Thyroid gland (tissue), 4 donors: Measurements from ENCODE around the gene PADI6. TPM values are rescaled to one million over a fixed set of nuclear protein-coding genes. Genes with fewer than 3 reads are reported as not detected.

Experiments used
- DNase-seq, 2 donors: peaks; one replicate each; pipeline ENCODE4 v3.0.0-alpha.2; 2019
- H3K27ac ChIP-seq, 3 donors: fragments of 200-600 bp; sonication (generic); 1 replicate in 2 of 3; 2 replicates in 1 of 3; pipeline ENCODE4 v1.5.1; 2016 to 2019; ENCODE audit warnings: mild to moderate bottlenecking in 1 of 3, moderate library complexity in 1 of 3
- H3K27me3 ChIP-seq: fragments of 200-600 bp; sonication (generic); one replicate; pipeline ENCODE4 v1.5.1; 2019
- H3K36me3 ChIP-seq, 2 donors: fragments of 200-600 bp; sonication (generic); one replicate each; pipeline ENCODE4 v1.5.1; 2016 to 2019
- H3K4me1 ChIP-seq, 2 donors: fragments of 200-600 bp; sonication (generic); one replicate each; pipeline ENCODE4 v1.5.1; 2017 to 2019
- H3K4me3 ChIP-seq, 3 donors: fragments of 200-600 bp; sonication (generic); replicated peaks in 1 of 3; 1 replicate in 2 of 3; 2 replicates in 1 of 3; pipeline ENCODE4 v1.5.1; 2016; ENCODE audit warnings: mild to moderate bottlenecking in 1 of 3
- H3K9me3 ChIP-seq: fragments of 200-600 bp; sonication (generic); one replicate; pipeline ENCODE4 v1.5.1; 2017
- POLR2A ChIP-seq, 2 donors: fragments of 450-650 bp; IDR thresholded peaks; one replicate each; pipeline ENCODE4 v1.6.1; 2017; ENCODE audit warnings: antibody characterized with exemption in 2 of 2, mild to moderate bottlenecking in 2 of 2, moderate library complexity in 1 of 2
- WGBS, 2 donors: methylation state at CpG; one replicate each; pipeline ENCODE4 v1.1.5; 2017; 5-methylcytosine and 5-hydroxymethylcytosine counted together
- intact Hi-C: fragments of 100-400 bp; cut with DNase I; formaldehyde crosslinking; loops from one replicate; pipeline ENCODE4 v1.15.1; 2023
- total RNA-seq, 4 donors: library from RNA; depleted of rRNA; stranded (reverse); fragments of >200 nt; gene quantifications; one replicate each; pipeline ENCODE4 v1.2.3, GENCODE V29; 2016
- TF ChIP-seq, protein P1 (sequence below), 6 experiments: fragments of 200-600 bp in 3 of 6; fragments of 450-650 bp in 3 of 6; sonication (generic) in 3 of 6; IDR thresholded peaks; one replicate each; pipeline ENCODE4 v1.5.1; 2016 to 2019; ENCODE audit warnings: antibody characterized with exemption in 6 of 6, mild to moderate bottlenecking in 2 of 6, inconsistent platforms in 1 of 6, moderate library complexity in 1 of 6

The PADI6 gene
- total RNA-seq, 4 donors from 2014 or later, result not detected

DNA sequence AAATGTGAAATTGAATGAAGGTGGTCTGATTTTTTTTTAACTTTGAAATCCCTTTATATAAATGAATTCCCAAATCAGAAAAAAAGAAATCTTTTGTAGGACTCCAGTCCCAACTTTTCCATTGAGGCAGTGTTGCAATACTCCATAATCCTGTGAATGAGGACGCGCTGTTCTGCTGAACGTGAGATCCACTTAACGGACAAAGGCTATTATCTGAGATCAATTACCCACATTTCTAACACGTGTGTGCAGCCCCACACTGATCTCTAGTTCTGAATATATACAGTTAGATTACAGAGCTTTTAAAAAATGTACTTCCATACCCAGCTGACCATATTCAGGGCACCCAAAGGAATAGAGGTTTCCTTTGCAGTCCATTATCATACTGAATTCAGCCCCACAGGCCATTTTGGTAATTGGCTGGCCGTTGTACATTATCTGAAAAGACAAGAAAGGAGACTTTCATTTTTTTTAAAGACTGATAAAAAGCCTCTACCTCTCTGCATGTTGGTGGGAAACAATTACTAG, 48.5 kb downstream of the PADI6 start:
- H3K27ac ChIP-seq, result no peak overlapping the region
- 89 to 92% methylated on average over 6 of the region's 6 CpGs for WGBS, 2 donors
- no peaks in the 10 kb centered on the region for H3K4me1 ChIP-seq
- no peaks in the 10 kb centered on the region for H3K27me3 ChIP-seq
- intact Hi-C loops, result loop anchor here (10.0 kb wide), 1 partner anchor 184 kb away; no protein-coding TSS in a partner anchor
- H3K36me3 ChIP-seq, result peaks cover 55 to 68% of the 10 kb centered on the region in 2 donors
- TF ChIP-seq, protein P1, sequence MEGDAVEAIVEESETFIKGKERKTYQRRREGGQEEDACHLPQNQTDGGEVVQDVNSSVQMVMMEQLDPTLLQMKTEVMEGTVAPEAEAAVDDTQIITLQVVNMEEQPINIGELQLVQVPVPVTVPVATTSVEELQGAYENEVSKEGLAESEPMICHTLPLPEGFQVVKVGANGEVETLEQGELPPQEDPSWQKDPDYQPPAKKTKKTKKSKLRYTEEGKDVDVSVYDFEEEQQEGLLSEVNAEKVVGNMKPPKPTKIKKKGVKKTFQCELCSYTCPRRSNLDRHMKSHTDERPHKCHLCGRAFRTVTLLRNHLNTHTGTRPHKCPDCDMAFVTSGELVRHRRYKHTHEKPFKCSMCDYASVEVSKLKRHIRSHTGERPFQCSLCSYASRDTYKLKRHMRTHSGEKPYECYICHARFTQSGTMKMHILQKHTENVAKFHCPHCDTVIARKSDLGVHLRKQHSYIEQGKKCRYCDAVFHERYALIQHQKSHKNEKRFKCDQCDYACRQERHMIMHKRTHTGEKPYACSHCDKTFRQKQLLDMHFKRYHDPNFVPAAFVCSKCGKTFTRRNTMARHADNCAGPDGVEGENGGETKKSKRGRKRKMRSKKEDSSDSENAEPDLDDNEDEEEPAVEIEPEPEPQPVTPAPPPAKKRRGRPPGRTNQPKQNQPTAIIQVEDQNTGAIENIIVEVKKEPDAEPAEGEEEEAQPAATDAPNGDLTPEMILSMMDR (IDR thresholded peaks at IDR 0.05), result no peak
- no peak for TF ChIP-seq POLR2A (IDR thresholded peaks at IDR 0.05)
- no peak for DNase-seq
- no peaks in the 10 kb centered on the region for H3K9me3 ChIP-seq
- no peak overlapping the region for H3K4me3 ChIP-seq

DNA sequence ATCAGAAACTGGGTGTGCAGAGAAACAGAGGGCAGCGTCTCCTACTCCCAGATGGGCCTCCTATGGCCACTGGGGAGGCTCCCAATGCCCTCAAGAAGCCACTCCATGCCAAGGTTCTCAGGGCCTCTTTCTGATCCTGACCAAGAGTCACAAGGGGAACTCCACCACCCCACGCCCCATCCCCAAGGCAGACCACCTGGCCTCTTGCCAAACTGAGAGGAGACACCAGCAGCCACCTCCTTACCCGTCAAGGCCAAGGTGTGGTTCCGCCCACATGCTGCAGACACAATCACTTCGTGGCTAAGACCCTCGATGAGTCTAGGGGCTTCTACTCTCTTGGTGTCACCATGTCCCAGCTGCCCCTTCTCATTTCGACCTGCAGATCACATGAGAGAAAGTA, 50.5 kb downstream of the PADI6 start:
- H3K27ac ChIP-seq, result no peak overlapping the region
- H3K4me1 ChIP-seq, result no peaks in the 10 kb centered on the region
- 76 to 78% methylated on average over 7 of the region's 7 CpGs for WGBS, 2 donors
- no peaks in the 10 kb centered on the region for H3K9me3 ChIP-seq
- H3K27me3 ChIP-seq, result no peaks in the 10 kb centered on the region
- H3K4me3 ChIP-seq, result no peak overlapping the region
- peaks cover 57 to 64% of the 10 kb centered on the region in 2 donors for H3K36me3 ChIP-seq
- intact Hi-C loops, result loop anchor here (10.0 kb wide), 1 partner anchor 182 kb away; no protein-coding TSS in a partner anchor
- no peak for DNase-seq
- TF ChIP-seq, protein P1 (IDR thresholded peaks at IDR 0.05), result no peak
- no peak for TF ChIP-seq POLR2A (IDR thresholded peaks at IDR 0.05)

DNA sequence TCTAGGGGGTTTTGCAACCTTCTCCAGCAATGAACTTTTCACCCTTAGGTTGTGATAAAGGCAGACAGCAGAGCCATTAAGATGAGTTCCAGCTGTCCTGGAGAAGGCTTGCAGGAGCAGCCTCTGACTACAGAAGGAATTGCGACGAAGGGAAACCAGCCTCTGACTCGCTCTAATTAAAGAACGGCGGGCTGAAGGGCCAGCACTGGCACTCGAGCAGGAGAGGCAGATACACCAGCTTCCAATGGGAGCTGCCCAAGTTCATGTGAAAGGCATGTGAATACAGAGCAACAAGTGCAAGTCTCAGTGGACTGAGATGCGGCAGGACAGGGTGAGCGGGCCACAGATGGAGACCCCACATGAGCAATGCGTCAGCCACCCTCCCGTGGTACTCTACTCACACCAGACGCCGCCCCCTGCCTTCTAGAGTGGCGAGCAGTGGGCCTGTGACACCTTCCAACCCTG, 51.8 kb downstream of the PADI6 start:
- no peaks in the 10 kb centered on the region for H3K27me3 ChIP-seq
- no peak overlapping the region for H3K27ac ChIP-seq
- H3K4me1 ChIP-seq, result peaks cover 0 to 10% of the 10 kb centered on the region in 2 donors
- DNase-seq, result no peak
- WGBS, 2 donors, result 84 to 93% methylated on average over 12 to 13 of the region's 13 CpGs
- H3K4me3 ChIP-seq, result no peak overlapping the region
- TF ChIP-seq POLR2A (IDR thresholded peaks at IDR 0.05), result no peak
- TF ChIP-seq, protein P1 (IDR thresholded peaks at IDR 0.05), result no peak
- H3K9me3 ChIP-seq, result no peaks in the 10 kb centered on the region
- H3K36me3 ChIP-seq, result peaks cover 58 to 64% of the 10 kb centered on the region in 2 donors
- intact Hi-C loops, result loop anchor here (10.0 kb wide), 1 partner anchor 181 kb away; no protein-coding TSS in a partner anchor

DNA sequence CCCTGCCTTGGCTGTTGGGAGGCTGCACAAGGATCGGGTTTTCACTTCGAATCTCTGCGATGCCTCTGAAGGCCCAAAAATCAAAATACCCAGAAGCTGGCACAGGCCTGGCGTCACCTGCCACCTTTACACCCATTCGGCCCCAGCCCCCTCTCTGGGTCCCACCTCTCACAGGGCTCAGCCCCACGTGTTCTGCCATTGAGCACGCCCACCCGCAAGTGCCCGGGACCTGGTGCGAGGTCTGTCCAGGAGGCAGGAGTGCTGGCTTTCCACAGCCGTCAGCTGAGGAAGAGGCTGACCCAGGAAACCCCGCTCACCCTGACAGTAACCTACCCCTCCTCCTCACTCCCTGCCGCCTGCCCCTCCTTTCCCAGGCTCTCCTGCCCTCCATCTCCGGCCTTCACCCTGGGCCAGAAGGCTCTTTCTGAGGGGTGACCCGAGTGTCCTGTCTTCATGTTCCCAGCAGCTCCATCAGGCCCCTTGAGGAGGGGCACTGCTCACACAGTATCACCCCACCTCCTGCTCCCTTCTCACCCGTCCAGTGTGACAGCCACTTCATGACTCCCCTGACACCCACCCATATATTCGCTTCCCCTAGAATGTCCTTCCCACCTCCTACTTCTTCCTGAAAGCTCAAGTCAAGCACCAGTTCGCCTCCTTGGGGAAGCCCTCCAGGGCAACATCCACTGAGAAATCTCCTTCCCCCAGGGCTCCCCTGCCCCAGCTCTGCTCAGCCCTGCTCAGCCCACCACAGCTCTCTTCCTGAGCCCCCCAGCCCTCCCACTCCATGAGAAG, 54.0 kb downstream of the PADI6 start:
- no peak for DNase-seq
- Histone ChIP-seq H3K4me1 (peaks cover 0 to 10% of the 10 kb centered on the region in 2 donors), H3K9me3 (no peaks in the 10 kb centered on the region), H3K4me3 (no peak overlapping the region), H3K27ac (no peak overlapping the region), H3K36me3 (peaks cover 40 to 54% of the 10 kb centered on the region in 2 donors), H3K27me3 (no peaks in the 10 kb centered on the region)
- WGBS, 2 donors, result 94 to 95% methylated on average over 17 to 18 of the region's 18 CpGs
- intact Hi-C loops, result loop anchor here (10.0 kb wide), 1 partner anchor 179 kb away; no protein-coding TSS in a partner anchor
- TF ChIP-seq POLR2A (IDR thresholded peaks at IDR 0.05), result no peak
- TF ChIP-seq, protein P1 (IDR thresholded peaks at IDR 0.05), result no peak
